ENCODE results near the gene GALNT8. TPM values are rescaled to one million over a fixed set of nuclear protein-coding genes. Genes with fewer than 3 reads are reported as not detected.

The GALNT8 gene
- total and polyA plus RNA-seq, 2 donors (not counting 1 experiment from before 2014, with no cell fraction given) = 0.30 to 1.3 TPM

DNA sequence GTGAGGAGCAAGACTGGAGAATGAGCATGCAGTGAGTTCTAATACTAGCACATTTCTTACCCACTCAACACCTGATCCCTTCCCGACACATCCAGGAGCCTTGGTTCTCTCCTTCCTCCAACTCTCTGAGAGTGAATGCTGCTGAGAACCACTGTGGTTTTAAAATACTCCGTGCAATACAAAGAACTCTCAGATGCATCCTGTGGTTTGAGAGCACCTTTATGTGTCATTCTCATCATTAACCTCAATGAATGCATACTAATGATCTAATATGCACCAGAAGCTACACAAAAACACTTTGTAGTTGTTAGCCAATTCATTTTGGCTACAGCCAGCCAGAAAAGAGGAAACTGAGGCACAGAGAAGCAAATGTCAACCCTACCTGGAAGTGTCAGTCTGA lies 87.6 kb downstream of the GALNT8 start:
- no peaks in the 10 kb centered on the region for H3K9me3 Mint-ChIP-seq (ENCODE audit: insufficient read depth)
- Histone ChIP-seq H4K20me1 (ENCODE audit: control insufficient read depth, insufficient read depth, low read length, poor library complexity, severe bottlenecking) (no peaks in the 10 kb centered on the region), H3K27ac (ENCODE audit: low read length in 2 of 2) (no peak overlapping the region), H3K4me2 (replicated peaks; ENCODE audit: low read depth, low read length, poor library complexity, severe bottlenecking) (no peak overlapping the region), H3K4me1 (ENCODE audit: control insufficient read depth in 2 of 2, insufficient read depth in 2 of 2, low read length in 2 of 2) (peaks cover 21 to 22% of the 10 kb centered on the region in 2 donors), H3K79me2 (ENCODE audit: control insufficient read depth, insufficient read depth, low read length) (no peaks in the 10 kb centered on the region), H3K9me3 (ENCODE audit: control extremely low read depth in 1 of 3, control insufficient read depth in 2 of 3, insufficient read depth in 1 of 3, low read length in 2 of 3) (peaks cover 0 to 7% (median 0%) of the 10 kb centered on the region in 3 donors), H3K9ac (ENCODE audit: low read length) (no peak overlapping the region), H3K27me3 (replicated peaks in 1 of 4; ENCODE audit: control extremely low read depth in 1 of 4, control insufficient read depth in 3 of 4, insufficient read depth in 4 of 4, low read length in 3 of 4) (peaks cover 0 to 31% (median 8%) of the 10 kb centered on the region in 4 experiments), H3K4me3 (ENCODE audit: control extremely low read depth in 1 of 5, extremely low read depth in 1 of 5, insufficient read depth in 1 of 5, low read depth in 2 of 5, low read length in 4 of 5) (no peak overlapping the region), H2AFZ (ENCODE audit: insufficient read depth, low read depth, low read length, poor library complexity, severe bottlenecking) (no peak overlapping the region), H3K36me3 (replicated peaks in 1 of 2; ENCODE audit: control extremely low read depth in 1 of 2, control insufficient read depth in 1 of 2, extremely low read depth in 1 of 2, insufficient read depth in 2 of 2, low read length in 1 of 2) (no peaks in the 10 kb centered on the region)
- CTCF ChIA-PET = interaction anchor here (0.6 to 1.0 kb wide), 2 partner anchors 8 to 47 kb away, joined by 3 to 5 read pairs; no protein-coding TSS in a partner anchor
- H3K27ac Mint-ChIP-seq = no peak overlapping the region
- peak overlapping the region; percentile 54 for H3K4me3 Mint-ChIP-seq
- WGBS (ENCODE audit: insufficient coverage) = 100% methylated on average over 1 of the region's 2 CpGs
- no peak for DNase-seq
- POLR2A ChIA-PET = no interaction called here
- intact Hi-C loops (cut with micrococcal nuclease) = no loop called here
- H3K4me1 Mint-ChIP-seq = peaks cover 35% of the 10 kb centered on the region
- ATAC-seq (ENCODE audit: low read depth) = no peak
- no peak for TF ChIP-seq CTCF (IDR thresholded peaks at IDR 0.05)
- TF ChIP-seq EZH2 (IDR thresholded peaks at IDR 0.05; ENCODE audit: borderline replicate concordance, insufficient read depth, low read depth, low read length, poor library complexity, severe bottlenecking) = no peak
- peaks cover 20% of the 10 kb centered on the region for H3K27me3 Mint-ChIP-seq

- ChIA-PET POLR2A (no interaction called here), CTCF (interaction anchor here (0.6 to 1.7 kb wide), 7 partner anchors 9 to 49 kb away, joined by 3 to 6 read pairs (median 4); no protein-coding TSS in a partner anchor)
- peaks cover 0 to 7% (median 0%) of the 10 kb centered on the region in 3 donors for H3K9me3 ChIP-seq (ENCODE audit: control extremely low read depth in 1 of 3, control insufficient read depth in 2 of 3, insufficient read depth in 1 of 3, low read length in 2 of 3)
- peak; percentile 51 for DNase-seq
- H3K36me3 ChIP-seq (replicated peaks in 1 of 2; ENCODE audit: control extremely low read depth in 1 of 2, control insufficient read depth in 1 of 2, extremely low read depth in 1 of 2, insufficient read depth in 2 of 2, low read length in 1 of 2) = no peaks in the 10 kb centered on the region
- 5% methylated on average over 35 of the region's 35 CpGs for WGBS (ENCODE audit: insufficient coverage)
- H3K27me3 ChIP-seq (replicated peaks in 1 of 4; ENCODE audit: control extremely low read depth in 1 of 4, control insufficient read depth in 3 of 4, insufficient read depth in 4 of 4, low read length in 3 of 4) = peaks cover 0 to 40% (median 8%) of the 10 kb centered on the region in 4 experiments
- Mint-ChIP-seq H3K9me3 (ENCODE audit: insufficient read depth) (no peaks in the 10 kb centered on the region), H3K4me1 (peaks cover 35% of the 10 kb centered on the region), H3K27ac (no peak overlapping the region), H3K4me3 (peak overlapping the region; percentile 75), H3K27me3 (peaks cover 24% of the 10 kb centered on the region)
- H3K4me1 ChIP-seq (ENCODE audit: control insufficient read depth in 2 of 2, insufficient read depth in 2 of 2, low read length in 2 of 2) = peaks cover 21 to 22% of the 10 kb centered on the region in 2 donors
- ATAC-seq (ENCODE audit: low read depth) = peak; percentile 37
- TF ChIP-seq CTCF (IDR thresholded peaks at IDR 0.05) = no peak
- no peak for TF ChIP-seq EZH2 (IDR thresholded peaks at IDR 0.05; ENCODE audit: borderline replicate concordance, insufficient read depth, low read depth, low read length, poor library complexity, severe bottlenecking)
- H3K79me2 ChIP-seq (ENCODE audit: control insufficient read depth, insufficient read depth, low read length) = no peaks in the 10 kb centered on the region
- peak overlapping the region; percentile 59 for H3K9ac ChIP-seq (ENCODE audit: low read length)
- H3K27ac ChIP-seq (ENCODE audit: low read length in 2 of 2) = no peak overlapping the region
- intact Hi-C loops (cut with micrococcal nuclease) = no loop called here
- H3K4me2 ChIP-seq (replicated peaks; ENCODE audit: low read depth, low read length, poor library complexity, severe bottlenecking) = peak overlapping the region; percentile 93
- peak overlapping the region in 3 of 5 experiments; percentile 57 to 64 (median 57) for H3K4me3 ChIP-seq (ENCODE audit: control extremely low read depth in 1 of 5, extremely low read depth in 1 of 5, insufficient read depth in 1 of 5, low read depth in 2 of 5, low read length in 4 of 5)
- H2AFZ ChIP-seq (ENCODE audit: insufficient read depth, low read depth, low read length, poor library complexity, severe bottlenecking) = peak overlapping the region; percentile 72
- no peaks in the 10 kb centered on the region for H4K20me1 ChIP-seq (ENCODE audit: control insufficient read depth, insufficient read depth, low read length, poor library complexity, severe bottlenecking)
Measured at GRCh38 chr12:4809013-4809448, 88.8 kb downstream of the GALNT8 start.

All from B cell (primary cell).